ENCODE data around the gene FAM107B. TPM values are rescaled to one million over a fixed set of nuclear protein-coding genes. Genes with fewer than 3 reads are reported as not detected.

FAM107B gene
- total and polyA plus RNA-seq, 4 experiments from 2014 or later = 191 to 346 (median 238) TPM

DNA sequence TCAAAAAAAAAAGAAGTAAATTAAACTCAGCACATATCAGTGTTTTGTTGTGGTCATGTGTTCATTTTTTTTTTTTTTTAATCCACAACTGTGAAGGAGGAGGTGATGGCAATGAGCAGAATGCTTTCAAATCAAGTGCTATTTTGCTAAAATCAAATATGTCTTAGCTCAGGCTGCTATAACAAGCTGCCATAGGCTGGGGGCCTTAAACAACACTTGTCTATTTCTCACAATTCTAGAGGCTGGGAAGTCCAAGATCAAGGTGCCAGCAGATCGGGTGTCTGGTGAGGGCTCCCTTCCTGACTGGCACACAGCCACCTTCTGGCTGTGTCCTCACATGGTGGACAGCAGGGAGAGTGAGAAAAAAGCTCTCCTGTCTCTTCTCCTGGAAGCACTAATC, 203.9 kb downstream of the FAM107B start:
- POLR2A ChIA-PET (ENCODE audit: partially characterized antibody) = interaction anchor here (0.9 to 21.2 kb wide), 12 partner anchors 10 to 784 kb away, joined by 3 to 640 read pairs (median 9); partner anchors contain the start of genes CDNF, HSPA14 and MSANTD7

DNA sequence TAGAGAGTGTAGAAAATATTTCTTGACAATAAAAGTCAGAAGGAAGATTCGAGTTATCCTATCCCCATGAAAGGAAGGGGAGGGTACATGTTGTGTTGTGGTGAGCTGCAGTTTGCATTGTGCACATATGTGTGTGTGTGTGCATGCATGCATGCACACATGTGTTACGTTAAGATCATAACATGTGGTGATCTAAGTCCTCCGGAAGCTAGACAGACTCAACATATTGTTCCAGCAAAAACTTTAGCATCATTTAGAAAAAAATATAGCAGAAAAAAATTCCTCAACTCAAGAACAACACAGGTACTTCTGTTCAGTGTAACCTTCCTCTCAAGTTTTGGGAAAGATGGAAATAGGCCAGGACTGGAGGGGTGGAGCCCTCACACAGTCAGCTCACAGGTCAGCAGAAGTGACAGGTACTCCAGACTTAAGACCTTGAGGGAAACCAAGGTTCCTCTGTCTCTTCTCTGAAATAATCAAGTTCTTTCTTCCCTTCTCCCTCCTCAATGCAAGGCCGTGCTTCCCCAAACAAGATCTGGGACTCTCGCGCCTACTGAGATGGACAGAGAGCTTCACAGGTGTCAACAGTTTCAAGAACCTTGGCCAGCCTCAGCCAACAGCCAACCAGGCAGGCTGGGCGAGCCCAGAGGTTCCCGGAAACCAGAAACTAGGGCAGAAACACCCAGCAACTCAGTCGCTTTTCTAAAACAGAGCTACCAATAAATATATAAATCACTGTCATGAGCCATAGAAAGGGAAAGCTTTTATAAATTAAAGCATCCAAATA, 205.2 kb downstream of the FAM107B start:
- Mint-ChIP-seq H3K4me3 (peak overlapping the region; percentile 90 to 98 (median 94)), H3K36me3 (peaks cover 38 to 72% of the 10 kb centered on the region in 2 donors), H3K4me1 (peaks cover 57 to 99% (median 79%) of the 10 kb centered on the region in 4 donors), H3K27me3 (no peaks in the 10 kb centered on the region), H3K9me3 (peaks cover 0 to 10% (median 0%) of the 10 kb centered on the region in 8 donors), H3K27ac (peak overlapping the region; percentile 94 to 100 (median 97))
- intact Hi-C loops (cut with micrococcal nuclease) = no loop called here
- peak overlapping the region; percentile 82 for H3K27ac ChIP-seq (ENCODE audit: low read depth, low read length)
- POLR2A ChIA-PET (ENCODE audit: partially characterized antibody) = interaction anchor here (0.7 to 21.2 kb wide), 19 partner anchors 9 to 782 kb away, joined by 3 to 640 read pairs (median 7); partner anchors contain the start of genes CDNF, DCLRE1C, HSPA14 and MSANTD7
- no peaks in the 10 kb centered on the region for H3K27me3 ChIP-seq (ENCODE audit: insufficient read depth, low read length)
- peaks cover 12% of the 10 kb centered on the region for H3K36me3 ChIP-seq (ENCODE audit: insufficient read depth, low read length)
- CTCF ChIA-PET (ENCODE audit: partially characterized antibody) = interaction anchor here (0.8 to 4.3 kb wide), 12 partner anchors 9 to 32 kb away, joined by 3 to 26 read pairs (median 4); no protein-coding TSS in a partner anchor
- peak; percentile 57 to 75 (median 69) for DNase-seq
- H3K4me3 ChIP-seq (ENCODE audit: low read length in 2 of 2) = peak overlapping the region; percentile 70 to 75
- no peaks in the 10 kb centered on the region for H3K9me3 ChIP-seq (ENCODE audit: control insufficient read depth in 1 of 2, low read length in 2 of 2)
- peaks cover 91% of the 10 kb centered on the region for H3K4me1 ChIP-seq (ENCODE audit: insufficient read depth, low read length)

More for the DNA sequence above, 203.9 kb downstream of the FAM107B start:
- H3K27ac Mint-ChIP-seq = peak overlapping the region; percentile 94 to 100 (median 97)
- Histone ChIP-seq H3K36me3 (ENCODE audit: insufficient read depth, low read length) (peaks cover 12% of the 10 kb centered on the region), H3K27me3 (ENCODE audit: insufficient read depth, low read length) (no peaks in the 10 kb centered on the region), H3K4me3 (ENCODE audit: low read length in 2 of 2) (peak overlapping the region; percentile 70 to 75), H3K27ac (ENCODE audit: low read depth, low read length) (peak overlapping the region; percentile 82), H3K9me3 (ENCODE audit: control insufficient read depth in 1 of 2, low read length in 2 of 2) (no peaks in the 10 kb centered on the region), H3K4me1 (ENCODE audit: insufficient read depth, low read length) (peaks cover 91% of the 10 kb centered on the region)
- peak in 4 of 5 donors; percentile 42 to 71 (median 52) for DNase-seq
- no peaks in the 10 kb centered on the region for H3K27me3 Mint-ChIP-seq
- peak overlapping the region; percentile 90 to 98 (median 94) for H3K4me3 Mint-ChIP-seq
- intact Hi-C loops (cut with micrococcal nuclease) = no loop called here
- CTCF ChIA-PET (ENCODE audit: partially characterized antibody) = interaction anchor here (0.7 to 4.3 kb wide), 6 partner anchors 8 to 266 kb away, joined by 3 to 26 read pairs (median 4); no protein-coding TSS in a partner anchor
- peaks cover 0 to 6% (median 0%) of the 10 kb centered on the region in 8 donors for H3K9me3 Mint-ChIP-seq
- H3K4me1 Mint-ChIP-seq = peaks cover 55 to 99% (median 78%) of the 10 kb centered on the region in 4 donors
- H3K36me3 Mint-ChIP-seq = peaks cover 30 to 73% of the 10 kb centered on the region in 2 donors

DNA sequence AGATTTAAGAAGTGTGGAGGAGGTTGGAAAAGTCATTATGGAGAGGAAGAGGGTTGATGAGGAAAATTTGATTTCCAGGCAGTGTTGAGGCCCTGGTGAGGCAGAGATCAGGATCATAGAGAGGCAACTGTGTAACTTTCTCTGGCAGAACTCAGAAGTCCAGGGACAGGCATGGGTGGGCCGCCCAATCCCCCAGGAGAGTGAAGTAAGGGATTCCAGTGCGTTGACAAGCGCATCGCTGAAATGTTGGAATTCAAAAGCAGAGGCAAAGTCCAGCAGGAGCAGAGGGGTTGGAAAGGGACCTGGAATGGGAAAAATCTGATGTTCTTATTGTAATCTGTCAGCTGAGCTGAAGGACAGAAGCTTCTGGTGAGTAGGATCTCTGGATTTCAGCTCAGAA, 207.3 kb downstream of the FAM107B start:
- Histone ChIP-seq H3K27ac (ENCODE audit: low read depth, low read length) (peak overlapping the region; percentile 82), H3K27me3 (ENCODE audit: insufficient read depth, low read length) (no peaks in the 10 kb centered on the region), H3K4me3 (ENCODE audit: low read length in 2 of 2) (no peak overlapping the region), H3K36me3 (ENCODE audit: insufficient read depth, low read length) (peaks cover 12% of the 10 kb centered on the region), H3K4me1 (ENCODE audit: insufficient read depth, low read length) (peaks cover 90% of the 10 kb centered on the region), H3K9me3 (ENCODE audit: control insufficient read depth in 1 of 2, low read length in 2 of 2) (no peaks in the 10 kb centered on the region)
- Mint-ChIP-seq H3K36me3 (peaks cover 42 to 70% of the 10 kb centered on the region in 2 donors), H3K27me3 (no peaks in the 10 kb centered on the region), H3K9me3 (peaks cover 0 to 10% (median 0%) of the 10 kb centered on the region in 8 donors), H3K4me3 (peak overlapping the region; percentile 42 to 76 (median 64)), H3K27ac (peak overlapping the region; percentile 84 to 100 (median 91)), H3K4me1 (peaks cover 55 to 100% (median 79%) of the 10 kb centered on the region in 4 donors)
- intact Hi-C loops (cut with micrococcal nuclease) = no loop called here
- POLR2A ChIA-PET (ENCODE audit: partially characterized antibody) = interaction anchor here (0.8 to 21.2 kb wide), 6 partner anchors 10 to 271 kb away, joined by 3 to 640 read pairs (median 4); partner anchors contain the start of genes HSPA14 and MSANTD7
- no peak for DNase-seq
- CTCF ChIA-PET (ENCODE audit: partially characterized antibody) = interaction anchor here (1.1 to 1.3 kb wide), 4 partner anchors 8 to 24 kb away, joined by 3 to 4 read pairs (median 4); no protein-coding TSS in a partner anchor

DNA sequence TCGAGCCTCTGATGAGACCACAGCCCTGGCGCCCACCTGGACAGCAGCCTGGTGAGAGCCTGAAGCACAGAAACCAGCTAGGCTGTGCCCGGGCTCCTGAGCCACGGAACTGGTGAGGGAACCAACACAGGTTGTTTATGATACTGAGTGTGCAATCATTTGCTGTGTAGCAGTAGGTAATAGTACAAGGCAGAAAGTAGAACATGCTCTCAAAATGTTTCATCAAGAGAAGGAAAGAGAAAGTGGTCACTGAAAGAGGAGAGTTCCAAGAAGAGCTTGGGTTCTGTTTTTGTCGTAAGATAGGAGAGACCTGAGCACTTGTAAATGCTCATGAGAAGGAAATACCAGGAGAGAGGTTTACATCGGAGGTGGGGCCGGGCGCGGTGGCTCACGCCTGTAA, 208.2 kb downstream of the FAM107B start:
- POLR2A ChIA-PET (ENCODE audit: partially characterized antibody) = interaction anchor here (1.0 to 21.2 kb wide), 4 partner anchors 9 to 271 kb away, joined by 3 to 640 read pairs (median 8); partner anchors contain the start of genes CDNF, HSPA14 and MSANTD7

DNA sequence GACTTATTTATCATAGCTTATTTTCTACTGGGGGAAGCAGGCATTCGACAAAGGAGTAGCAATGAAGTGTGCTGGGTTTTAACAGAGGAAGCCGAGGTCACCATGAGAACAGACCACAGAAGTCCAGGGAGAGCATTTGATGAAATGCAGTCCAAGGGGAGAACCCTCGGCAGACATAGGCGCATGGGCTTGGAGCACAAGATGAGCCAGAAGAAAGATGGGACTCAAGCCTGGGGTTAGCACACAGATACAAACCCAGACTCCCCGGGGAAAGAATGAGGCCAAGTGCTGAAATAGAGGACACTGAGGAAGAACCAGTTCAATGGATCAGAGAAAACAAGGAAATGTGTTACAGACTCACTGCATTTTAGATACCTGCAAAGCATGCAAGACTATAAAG, 209.5 kb downstream of the FAM107B start:
- no peak for DNase-seq
- H3K9me3 ChIP-seq (ENCODE audit: control insufficient read depth in 1 of 2, low read length in 2 of 2) = no peaks in the 10 kb centered on the region
- H3K4me3 Mint-ChIP-seq = peak overlapping the region; percentile 22 to 89 (median 79)
- H3K27me3 Mint-ChIP-seq = no peaks in the 10 kb centered on the region
- POLR2A ChIA-PET (ENCODE audit: partially characterized antibody) = interaction anchor here (1.3 to 21.2 kb wide), 11 partner anchors 8 to 313 kb away, joined by 4 to 640 read pairs (median 7); partner anchors contain the start of genes CDNF, HSPA14, MSANTD7 and SUV39H2
- peak overlapping the region; percentile 90 to 97 (median 94) for H3K27ac Mint-ChIP-seq
- peaks cover 40 to 58% of the 10 kb centered on the region in 2 donors for H3K36me3 Mint-ChIP-seq
- H3K4me1 ChIP-seq (ENCODE audit: insufficient read depth, low read length) = peaks cover 96% of the 10 kb centered on the region
- H3K27ac ChIP-seq (ENCODE audit: low read depth, low read length) = peak overlapping the region; percentile 79
- peak overlapping the region in 1 of 2 donors; percentile 2 for H3K4me3 ChIP-seq (ENCODE audit: low read length in 2 of 2)
- peaks cover 68 to 100% (median 84%) of the 10 kb centered on the region in 4 donors for H3K4me1 Mint-ChIP-seq
- peaks cover 0 to 10% (median 0%) of the 10 kb centered on the region in 8 donors for H3K9me3 Mint-ChIP-seq
- H3K36me3 ChIP-seq (ENCODE audit: insufficient read depth, low read length) = peaks cover 12% of the 10 kb centered on the region
- intact Hi-C loops (cut with micrococcal nuclease) = loop anchor here (2.0 kb wide), 1 partner anchor 84 kb away; no protein-coding TSS in a partner anchor
- CTCF ChIA-PET (ENCODE audit: partially characterized antibody) = interaction anchor here (0.8 to 1.0 kb wide), 4 partner anchors 10 to 58 kb away, joined by 3 read pairs; no protein-coding TSS in a partner anchor
- H3K27me3 ChIP-seq (ENCODE audit: insufficient read depth, low read length) = no peaks in the 10 kb centered on the region

More for the DNA sequence above, 208.2 kb downstream of the FAM107B start:
- Histone ChIP-seq H3K27me3 (ENCODE audit: insufficient read depth, low read length) (no peaks in the 10 kb centered on the region), H3K27ac (ENCODE audit: low read depth, low read length) (peak overlapping the region; percentile 79), H3K4me3 (ENCODE audit: low read length in 2 of 2) (no peak overlapping the region), H3K4me1 (ENCODE audit: insufficient read depth, low read length) (peaks cover 94% of the 10 kb centered on the region), H3K9me3 (ENCODE audit: control insufficient read depth in 1 of 2, low read length in 2 of 2) (no peaks in the 10 kb centered on the region), H3K36me3 (ENCODE audit: insufficient read depth, low read length) (peaks cover 12% of the 10 kb centered on the region)
- peak overlapping the region in 6 of 8 donors; percentile 4 to 89 (median 62) for H3K4me3 Mint-ChIP-seq
- intact Hi-C loops (cut with micrococcal nuclease) = no loop called here
- peaks cover 38 to 62% of the 10 kb centered on the region in 2 donors for H3K36me3 Mint-ChIP-seq
- no peaks in the 10 kb centered on the region for H3K27me3 Mint-ChIP-seq
- peak overlapping the region; percentile 23 to 97 (median 94) for H3K27ac Mint-ChIP-seq
- H3K4me1 Mint-ChIP-seq = peaks cover 56 to 100% (median 78%) of the 10 kb centered on the region in 4 donors
- peaks cover 0 to 10% (median 0%) of the 10 kb centered on the region in 8 donors for H3K9me3 Mint-ChIP-seq
- DNase-seq = no peak
- CTCF ChIA-PET (ENCODE audit: partially characterized antibody) = interaction anchor here (1.2 kb wide), 2 partner anchors 9 to 16 kb away, joined by 4 read pairs; no protein-coding TSS in a partner anchor

DNA sequence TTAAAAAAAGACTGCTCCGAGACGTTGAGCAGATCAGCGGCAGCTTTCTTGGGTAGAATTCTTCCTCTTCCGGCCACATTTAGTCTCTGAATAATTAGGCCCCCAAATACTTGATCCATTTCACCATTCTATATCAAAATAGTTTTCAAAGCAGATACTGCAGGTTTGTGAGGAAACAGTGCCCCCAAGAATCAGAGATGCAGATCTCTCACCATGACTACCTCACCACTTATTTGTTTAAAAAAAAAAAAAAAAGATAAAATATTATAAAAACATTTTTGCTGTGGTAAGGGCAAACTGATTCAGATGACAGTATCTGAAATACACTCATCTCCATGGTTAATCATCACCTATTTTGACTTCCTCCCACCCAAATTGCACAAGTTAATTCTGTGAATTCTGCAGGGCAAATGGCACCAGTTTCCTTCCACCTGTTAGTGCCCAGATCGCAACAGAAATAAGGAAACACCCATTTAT, 210.4 kb downstream of the FAM107B start:
- peak overlapping the region; percentile 71 to 91 (median 85) for H3K4me3 Mint-ChIP-seq
- intact Hi-C loops (cut with micrococcal nuclease) = loop anchor here (1.0 to 5.0 kb wide), 3 partner anchors 23 to 273 kb away; partner anchors contain the start of genes CDNF, HSPA14 and MSANTD7
- peaks cover 12% of the 10 kb centered on the region for H3K36me3 ChIP-seq (ENCODE audit: insufficient read depth, low read length)
- peaks cover 45 to 53% of the 10 kb centered on the region in 2 donors for H3K36me3 Mint-ChIP-seq
- peak overlapping the region; percentile 79 for H3K27ac ChIP-seq (ENCODE audit: low read depth, low read length)
- no peaks in the 10 kb centered on the region for H3K27me3 Mint-ChIP-seq
- H3K4me1 ChIP-seq (ENCODE audit: insufficient read depth, low read length) = peaks cover 96% of the 10 kb centered on the region
- ChIA-PET POLR2A (ENCODE audit: partially characterized antibody) (interaction anchor here (0.8 to 21.2 kb wide), 14 partner anchors 8 to 396 kb away, joined by 3 to 640 read pairs (median 6); partner anchors contain the start of genes CDNF, HSPA14, MSANTD7 and SUV39H2), CTCF (ENCODE audit: partially characterized antibody) (interaction anchor here (0.8 to 1.5 kb wide), 7 partner anchors 10 to 57 kb away, joined by 3 read pairs; no protein-coding TSS in a partner anchor)
- peaks cover 0 to 10% (median 0%) of the 10 kb centered on the region in 8 donors for H3K9me3 Mint-ChIP-seq
- peak; percentile 69 to 82 (median 78) for DNase-seq
- H3K4me1 Mint-ChIP-seq = peaks cover 71 to 99% (median 85%) of the 10 kb centered on the region in 4 donors
- peak overlapping the region; percentile 90 to 97 (median 96) for H3K27ac Mint-ChIP-seq
- H3K27me3 ChIP-seq (ENCODE audit: insufficient read depth, low read length) = no peaks in the 10 kb centered on the region
- H3K9me3 ChIP-seq (ENCODE audit: control insufficient read depth in 1 of 2, low read length in 2 of 2) = no peaks in the 10 kb centered on the region
- peak overlapping the region in 1 of 2 donors; percentile 8 for H3K4me3 ChIP-seq (ENCODE audit: low read length in 2 of 2)
